Transverse colon (tissue), 4 donors: ENCODE data around the gene SPATA17. TPM values are rescaled to one million over a fixed set of nuclear protein-coding genes. Genes with fewer than 3 reads are reported as not detected.

Source experiments
- DNase-seq: peaks from one replicate; pipeline ENCODE4 v3.0.0-alpha.2; 2019
- H3K27ac ChIP-seq, 4 donors: fragments of 200-600 bp; sonication (generic); 2 replicates each; pipeline ENCODE4 v1.5.1; 2016 to 2018; ENCODE audit warnings: inconsistent platforms in 4 of 4
- H3K27me3 ChIP-seq: fragments of 200-600 bp; sonication (generic); 2 replicates; pipeline ENCODE4 v1.5.1; 2017; ENCODE audit warnings: inconsistent platforms
- H3K36me3 ChIP-seq, 4 donors: fragments of 200-600 bp; sonication (generic); 2 replicates each; pipeline ENCODE4 v1.5.1; 2017 to 2019; ENCODE audit warnings: inconsistent platforms in 4 of 4
- H3K4me1 ChIP-seq, 4 donors: fragments of 200-600 bp; sonication (generic); 2 replicates each; pipeline ENCODE4 v1.5.1; 2017 to 2020; ENCODE audit warnings: inconsistent platforms in 4 of 4
- H3K4me3 ChIP-seq, 4 donors: fragments of 200-600 bp; sonication (generic); 1 replicate in 1 of 4; 2 replicates in 3 of 4; pipeline versions ENCODE4 v1.5.1 to v1.6.1; 2017 to 2019; ENCODE audit warnings: inconsistent platforms in 4 of 4
- H3K9me3 ChIP-seq, 2 donors: fragments of 200-600 bp; sonication (generic); 2 replicates each; pipeline ENCODE4 v1.5.1; 2017 to 2019; ENCODE audit warnings: inconsistent platforms in 2 of 2
- CTCF ChIP-seq, 5 experiments: fragments of 200-600 bp in 3 of 5; fragments of 450-650 bp in 2 of 5; sonication (generic) in 3 of 5; IDR thresholded peaks; 1 replicate in 2 of 5; 2 replicates in 3 of 5; pipeline ENCODE4 v1.5.1; 2016 to 2017; ENCODE audit warnings: antibody characterized with exemption in 5 of 5, inconsistent platforms in 3 of 5, mild to moderate bottlenecking in 2 of 5, moderate library complexity in 1 of 5
- EP300 ChIP-seq: sonication (generic); formaldehyde crosslinking; IDR thresholded peaks from one replicate; pipeline ENCODE4 v1.6.1; 2017; ENCODE audit warnings: antibody characterized with exemption, low read depth
- POLR2A ChIP-seq: fragments of 450-650 bp; IDR thresholded peaks from one replicate; pipeline ENCODE4 v1.6.1; 2016; ENCODE audit warnings: antibody characterized with exemption, mild to moderate bottlenecking, moderate library complexity
- POLR2AphosphoS5 ChIP-seq, 3 donors: sonication (generic); formaldehyde crosslinking; IDR thresholded peaks; one replicate each; pipeline ENCODE4 v1.6.1; 2016; ENCODE audit warnings: antibody characterized with exemption in 3 of 3
- WGBS, 2 donors: methylation state at CpG; one replicate each; pipeline ENCODE4 v1.1.5; 2018; ENCODE audit warnings: low coverage in 1 of 2; 5-methylcytosine and 5-hydroxymethylcytosine counted together
- in situ Hi-C, 4 donors: fragments of 200-750 bp; cut with MboI; loops; one replicate each; pipeline versions ENCODE4 v1.15.0 to v1.15.1; 2017; ENCODE audit warnings: low sequenced_read_pairs in 3 of 4, low pct_ligation_motif_present in 1 of 4, low pct_unique_long_range_greater_than_20kb in 1 of 4
- intact Hi-C: fragments of 100-400 bp; cut with DNase I; formaldehyde crosslinking; loops from one replicate; pipeline ENCODE4 v1.15.1; 2023; ENCODE audit warnings: low total_unique reads
- total RNA-seq, 4 donors: library from RNA; depleted of rRNA; stranded (reverse); fragments of >200 nt; gene quantifications; one replicate each; pipeline ENCODE4 v1.1.0, GENCODE V29; 2016

Gene SPATA17
- total RNA-seq, 4 donors from 2014 or later: under 0.01 TPM; not detected in 2

GRCh38 chr1:217885181-217885580 is 254.0 kb downstream of the SPATA17 start:
- in situ Hi-C loops: no loop called here

GRCh38 chr1:217888328-217888727 is 257.2 kb downstream of the SPATA17 start:
- Histone ChIP-seq H3K27me3 (no peaks in the 10 kb centered on the region), H3K9me3 (no peaks in the 10 kb centered on the region), H3K4me1 (no peaks in the 10 kb centered on the region), H3K4me3 (no peak overlapping the region), H3K36me3 (no peaks in the 10 kb centered on the region), H3K27ac (no peak overlapping the region)
- WGBS, 2 donors: 73 to 84% methylated on average over 2 of the region's 2 CpGs
- TF ChIP-seq POLR2A (no peak), CTCF (IDR thresholded peaks at IDR 0.05) (no peak), POLR2AphosphoS5 (IDR thresholded peaks at IDR 0.05) (no peak), EP300 (no peak)
- no peak for DNase-seq
- in situ Hi-C loops: no loop called here
- intact Hi-C loops: no loop called here

More at GRCh38 chr1:217885181-217885580, 254.0 kb downstream of the SPATA17 start:
- DNase-seq: no peak
- Histone ChIP-seq H3K4me1 (no peaks in the 10 kb centered on the region), H3K4me3 (no peak overlapping the region), H3K27ac (no peak overlapping the region), H3K9me3 (no peaks in the 10 kb centered on the region), H3K27me3 (no peaks in the 10 kb centered on the region), H3K36me3 (no peaks in the 10 kb centered on the region)
- 66 to 76% methylated on average over 3 of the region's 3 CpGs for WGBS, 2 donors
- intact Hi-C loops: no loop called here
- TF ChIP-seq POLR2AphosphoS5 (IDR thresholded peaks at IDR 0.05) (no peak), POLR2A (no peak), CTCF (IDR thresholded peaks at IDR 0.05) (no peak), EP300 (no peak)

- intact Hi-C loops: no loop called here
- WGBS, 2 donors: 65 to 85% methylated on average over 6 to 10 of the region's 10 CpGs
These were observed 258.3 kb downstream of the SPATA17 start for GRCh38 chr1:217889401-217889800.

GRCh38 chr1:217891966-217892365 is 260.8 kb downstream of the SPATA17 start:
- Histone ChIP-seq H3K27ac (no peak overlapping the region), H3K36me3 (no peaks in the 10 kb centered on the region), H3K4me3 (no peak overlapping the region), H3K4me1 (no peaks in the 10 kb centered on the region), H3K27me3 (no peaks in the 10 kb centered on the region), H3K9me3 (no peaks in the 10 kb centered on the region)
- 67 to 79% methylated on average over 2 of the region's 2 CpGs for WGBS, 2 donors
- intact Hi-C loops: no loop called here
- in situ Hi-C loops: no loop called here
- DNase-seq: no peak
- TF ChIP-seq EP300 (no peak), CTCF (IDR thresholded peaks at IDR 0.05) (no peak), POLR2A (no peak), POLR2AphosphoS5 (IDR thresholded peaks at IDR 0.05) (no peak)

More at GRCh38 chr1:217889401-217889800, 258.3 kb downstream of the SPATA17 start:
- Histone ChIP-seq H3K36me3 (no peaks in the 10 kb centered on the region), H3K4me3 (no peak overlapping the region), H3K4me1 (no peaks in the 10 kb centered on the region), H3K27me3 (no peaks in the 10 kb centered on the region), H3K27ac (no peak overlapping the region), H3K9me3 (no peaks in the 10 kb centered on the region)
- in situ Hi-C loops: no loop called here
- DNase-seq: no peak
- TF ChIP-seq POLR2A: no peak
- no peak for TF ChIP-seq POLR2AphosphoS5 (IDR thresholded peaks at IDR 0.05)
- no peak for TF ChIP-seq CTCF (IDR thresholded peaks at IDR 0.05)
- TF ChIP-seq EP300: no peak
